Neuron (in vitro differentiated cells): ENCODE data around the gene NSRP1.
"Not testable (repeated sequence)": the region's sequence is repeated elsewhere in the genome, so short reads cannot be mapped to it uniquely, and the experiment has no call there.

Experiments
- H2AFZ ChIP-seq: one replicate; pipeline ENCODE4 v1.6.1; 2013; ENCODE audit warnings: low read depth, mild to moderate bottlenecking, inconsistent platforms, low read length, moderate library complexity
- H3K27me3 ChIP-seq: one replicate; pipeline ENCODE4 v1.6.1; 2013; ENCODE audit warnings: low read length; ENCODE audit not compliant: insufficient read depth
- H3K36me3 ChIP-seq: one replicate; pipeline ENCODE4 v1.6.1; 2013; ENCODE audit warnings: low read length; ENCODE audit not compliant: insufficient read depth
- H3K4me1 ChIP-seq: one replicate; pipeline ENCODE4 v1.6.1; 2013; ENCODE audit warnings: low read length; ENCODE audit not compliant: insufficient read depth
- H3K4me3 ChIP-seq: 2 replicates; pipeline ENCODE4 v1.5.1; 2013; ENCODE audit warnings: mild to moderate bottlenecking, low read length, moderate library complexity
- H3K9me3 ChIP-seq: one replicate; pipeline ENCODE4 v1.6.1; 2013; ENCODE audit warnings: low read length

NSRP1 gene

GRCh38 chr17:30137158-30137557, 20.5 kb downstream of the NSRP1 start:
- peaks cover 2% of the 10 kb centered on the region for H3K9me3 ChIP-seq
- no peaks in the 10 kb centered on the region for H3K27me3 ChIP-seq
- no peak overlapping the region for H3K4me3 ChIP-seq
- no peak overlapping the region for H2AFZ ChIP-seq
- H3K4me1 ChIP-seq: no peaks in the 10 kb centered on the region
- H3K36me3 ChIP-seq: peaks cover 23% of the 10 kb centered on the region

GRCh38 chr17:30147860-30148259, 31.2 kb downstream of the NSRP1 start:
- peaks cover 14% of the 10 kb centered on the region for H3K36me3 ChIP-seq
- H2AFZ ChIP-seq, H3K4me3 ChIP-seq, H3K4me1 ChIP-seq, H3K9me3 ChIP-seq, H3K27me3 ChIP-seq: not testable (repeated sequence)

- Histone ChIP-seq H3K4me1 (no peaks in the 10 kb centered on the region), H2AFZ (no peak overlapping the region), H3K27me3 (no peaks in the 10 kb centered on the region), H3K4me3 (no peak overlapping the region), H3K36me3 (peaks cover 19% of the 10 kb centered on the region), H3K9me3 (no peaks in the 10 kb centered on the region)
These were observed 31.8 kb downstream of the NSRP1 start for GRCh38 chr17:30148376-30148775.

GRCh38 chr17:30151471-30151870, 34.9 kb downstream of the NSRP1 start:
- Histone ChIP-seq H2AFZ (no peak overlapping the region), H3K4me1 (no peaks in the 10 kb centered on the region), H3K27me3 (no peaks in the 10 kb centered on the region), H3K36me3 (peaks cover 24% of the 10 kb centered on the region), H3K9me3 (no peaks in the 10 kb centered on the region), H3K4me3 (no peak overlapping the region)

- Histone ChIP-seq H3K36me3 (peaks cover 33% of the 10 kb centered on the region), H3K27me3 (no peaks in the 10 kb centered on the region), H3K4me1 (no peaks in the 10 kb centered on the region), H2AFZ (no peak overlapping the region), H3K4me3 (no peak overlapping the region), H3K9me3 (no peaks in the 10 kb centered on the region)
These were observed 36.8 kb downstream of the NSRP1 start for GRCh38 chr17:30153463-30153862.

- H2AFZ ChIP-seq: no peak overlapping the region
- no peaks in the 10 kb centered on the region for H3K4me1 ChIP-seq
- H3K9me3 ChIP-seq: peaks cover 5% of the 10 kb centered on the region
- peaks cover 35% of the 10 kb centered on the region for H3K36me3 ChIP-seq
- H3K27me3 ChIP-seq: no peaks in the 10 kb centered on the region
- H3K4me3 ChIP-seq: no peak overlapping the region
These were observed 38.8 kb downstream of the NSRP1 start for GRCh38 chr17:30155389-30155788.

GRCh38 chr17:30158896-30159625, 42.4 kb downstream of the NSRP1 start:
- H3K27me3 ChIP-seq: no peaks in the 10 kb centered on the region
- H3K4me1 ChIP-seq: no peaks in the 10 kb centered on the region
- no peak overlapping the region for H3K4me3 ChIP-seq
- peaks cover 24% of the 10 kb centered on the region for H3K36me3 ChIP-seq
- H2AFZ ChIP-seq: no peak overlapping the region
- H3K9me3 ChIP-seq: peaks cover 8% of the 10 kb centered on the region

GRCh38 chr17:30160419-30161172, 44.0 kb downstream of the NSRP1 start:
- Histone ChIP-seq H3K36me3 (peaks cover 21% of the 10 kb centered on the region), H3K27me3 (no peaks in the 10 kb centered on the region), H3K4me3 (no peak overlapping the region), H2AFZ (no peak overlapping the region), H3K4me1 (no peaks in the 10 kb centered on the region), H3K9me3 (peaks cover 8% of the 10 kb centered on the region)

GRCh38 chr17:30161601-30162000, 45.0 kb downstream of the NSRP1 start:
- Histone ChIP-seq H3K9me3 (peaks cover 8% of the 10 kb centered on the region), H3K36me3 (peaks cover 17% of the 10 kb centered on the region), H2AFZ (no peak overlapping the region), H3K4me1 (no peaks in the 10 kb centered on the region), H3K4me3 (no peak overlapping the region), H3K27me3 (no peaks in the 10 kb centered on the region)

- H2AFZ ChIP-seq: no peak overlapping the region
- H3K4me3 ChIP-seq: no peak overlapping the region
- no peaks in the 10 kb centered on the region for H3K27me3 ChIP-seq
- H3K4me1 ChIP-seq: no peaks in the 10 kb centered on the region
- H3K36me3 ChIP-seq: peaks cover 11% of the 10 kb centered on the region
- peaks cover 7% of the 10 kb centered on the region for H3K9me3 ChIP-seq
These were observed 47.9 kb downstream of the NSRP1 start for GRCh38 chr17:30164531-30164930.

- no peaks in the 10 kb centered on the region for H3K4me1 ChIP-seq
- H3K9me3 ChIP-seq: peaks cover 4% of the 10 kb centered on the region
- peaks cover 8% of the 10 kb centered on the region for H3K36me3 ChIP-seq
- no peak overlapping the region for H2AFZ ChIP-seq
- no peak overlapping the region for H3K4me3 ChIP-seq
- no peaks in the 10 kb centered on the region for H3K27me3 ChIP-seq
These were observed 48.5 kb downstream of the NSRP1 start for GRCh38 chr17:30165147-30165546.

- no peaks in the 10 kb centered on the region for H3K9me3 ChIP-seq
- no peak overlapping the region for H3K4me3 ChIP-seq
- H2AFZ ChIP-seq: no peak overlapping the region
- peaks cover 14% of the 10 kb centered on the region for H3K36me3 ChIP-seq
- H3K4me1 ChIP-seq: no peaks in the 10 kb centered on the region
- H3K27me3 ChIP-seq: no peaks in the 10 kb centered on the region
These were observed 49.3 kb downstream of the NSRP1 start for GRCh38 chr17:30165960-30166359.

- Histone ChIP-seq H3K4me3 (no peak overlapping the region), H3K27me3 (no peaks in the 10 kb centered on the region), H3K4me1 (no peaks in the 10 kb centered on the region), H2AFZ (no peak overlapping the region), H3K9me3 (no peaks in the 10 kb centered on the region), H3K36me3 (peaks cover 37% of the 10 kb centered on the region)
These were observed 53.9 kb downstream of the NSRP1 start for GRCh38 chr17:30170415-30170987.
